Hepatic stellate cell (primary cell): ENCODE measurements around the gene ATP1B1.
"Not testable (repeated sequence)": the region's sequence is repeated elsewhere in the genome, so short reads cannot be mapped to it uniquely, and the experiment has no call there.

Experiments used
- DNase-seq: peaks from one replicate; pipeline ENCODE4 v3.0.0; 2011; ENCODE audit warnings: low spot score

The ATP1B1 gene

GRCh38 chr1:169142129-169142528 is 35.6 kb downstream of the ATP1B1 start:
- no peak for DNase-seq

GRCh38 chr1:169143346-169143745 is 36.9 kb downstream of the ATP1B1 start:
- DNase-seq, result no peak

- DNase-seq, result no peak
Observed at GRCh38 chr1:169143984-169144383, 37.5 kb downstream of the ATP1B1 start.

DNA sequence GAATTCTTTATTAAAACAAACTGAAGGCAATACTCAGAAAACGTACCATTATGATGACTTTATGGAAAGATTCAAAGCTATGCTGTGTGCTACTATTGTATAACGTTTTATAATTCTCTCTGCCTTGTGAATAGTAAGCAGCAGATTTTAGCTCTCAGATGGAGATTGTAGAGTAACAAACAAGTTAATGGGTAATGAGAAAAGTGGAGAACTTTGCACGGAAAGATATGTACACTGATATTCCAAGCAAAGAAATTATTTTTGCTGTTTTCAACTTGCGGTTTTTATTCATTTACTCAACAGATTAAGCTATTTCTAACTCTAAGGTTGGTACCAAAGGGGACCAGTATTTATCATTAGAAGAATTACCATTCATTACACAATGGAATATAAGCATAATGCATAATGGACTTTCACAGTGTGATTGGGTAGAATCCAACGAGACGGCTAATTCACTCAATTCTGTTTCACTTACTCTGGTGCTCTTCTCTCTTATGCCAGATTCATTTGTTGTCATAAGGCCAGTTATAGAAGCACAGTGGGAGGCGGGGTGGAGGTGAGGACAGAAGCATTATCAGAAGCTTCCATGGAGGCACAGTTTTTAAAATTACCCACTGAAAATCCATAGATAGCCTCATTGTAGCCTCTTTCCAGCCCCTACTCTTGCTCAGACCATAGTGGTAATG is 38.6 kb downstream of the ATP1B1 start:
- DNase-seq, result no peak

- no peak for DNase-seq
Observed at GRCh38 chr1:169146576-169147214, 40.2 kb downstream of the ATP1B1 start.

GRCh38 chr1:169148472-169149252 is 42.2 kb downstream of the ATP1B1 start:
- DNase-seq, result no peak

DNA sequence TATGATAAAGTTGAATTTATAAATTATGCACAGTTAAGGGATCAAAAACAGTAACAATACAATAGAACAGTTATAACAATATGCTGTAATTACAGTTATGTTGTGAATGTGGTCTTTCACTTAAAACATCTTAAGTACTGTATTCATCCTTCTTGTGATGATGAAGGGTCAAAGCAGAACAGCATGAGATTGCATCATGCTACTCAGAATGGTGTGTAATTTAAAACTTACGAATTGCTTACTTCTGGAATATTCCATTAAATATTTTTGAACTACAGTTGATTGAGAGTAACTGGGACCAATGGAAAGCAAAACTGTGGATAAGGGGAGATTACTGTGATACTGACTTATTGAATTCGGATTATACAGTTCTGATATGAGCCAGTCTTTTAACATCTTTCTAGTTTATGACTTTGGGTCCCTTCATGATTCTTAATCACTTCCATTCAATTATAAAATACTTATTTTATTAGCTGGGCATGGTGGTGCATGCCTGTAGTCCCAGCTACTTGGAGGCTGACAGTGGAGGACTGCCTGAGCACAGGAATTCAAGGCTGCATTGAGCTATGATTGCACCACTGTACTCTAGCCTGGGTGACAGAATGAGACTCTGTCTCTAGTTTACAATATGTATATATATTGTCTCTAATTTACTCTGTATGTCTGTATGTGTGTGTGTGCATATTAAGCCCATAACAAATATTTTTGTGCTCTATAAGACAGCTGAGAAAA is 43.2 kb downstream of the ATP1B1 start:
- DNase-seq, result no peak

DNA sequence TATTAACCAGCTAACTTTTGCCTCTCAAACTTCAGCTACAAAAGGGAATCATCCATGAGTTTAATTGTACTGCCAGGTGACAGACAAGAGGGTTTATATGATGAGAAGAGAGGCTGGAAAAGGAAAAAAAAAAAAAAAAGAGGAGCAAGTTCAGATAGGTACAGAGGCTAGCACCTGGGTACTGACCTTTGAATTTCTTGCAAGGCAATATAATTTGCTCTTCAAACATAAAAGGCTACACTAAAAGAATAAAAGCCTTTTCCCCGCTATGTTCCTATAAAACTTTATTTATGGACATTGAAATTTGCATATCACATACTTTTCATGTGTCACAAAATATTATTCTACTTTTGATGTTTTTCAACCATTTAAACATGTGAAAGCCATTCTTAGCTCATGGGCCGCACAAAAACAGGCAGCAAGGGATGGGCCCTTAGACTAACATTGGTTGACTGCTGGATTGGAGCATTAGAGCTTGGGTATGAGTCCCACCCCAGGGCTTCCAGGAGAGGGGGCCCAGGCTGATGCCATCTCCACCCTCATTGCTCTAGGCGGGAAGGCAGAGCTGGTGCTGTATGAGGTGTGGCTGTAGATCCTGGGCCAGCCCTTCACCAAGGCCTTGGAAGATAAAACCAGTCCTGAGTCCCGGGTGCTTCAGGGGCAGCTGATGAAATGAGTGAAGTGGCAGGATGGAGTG is 44.3 kb downstream of the ATP1B1 start:
- no peak for DNase-seq

DNA sequence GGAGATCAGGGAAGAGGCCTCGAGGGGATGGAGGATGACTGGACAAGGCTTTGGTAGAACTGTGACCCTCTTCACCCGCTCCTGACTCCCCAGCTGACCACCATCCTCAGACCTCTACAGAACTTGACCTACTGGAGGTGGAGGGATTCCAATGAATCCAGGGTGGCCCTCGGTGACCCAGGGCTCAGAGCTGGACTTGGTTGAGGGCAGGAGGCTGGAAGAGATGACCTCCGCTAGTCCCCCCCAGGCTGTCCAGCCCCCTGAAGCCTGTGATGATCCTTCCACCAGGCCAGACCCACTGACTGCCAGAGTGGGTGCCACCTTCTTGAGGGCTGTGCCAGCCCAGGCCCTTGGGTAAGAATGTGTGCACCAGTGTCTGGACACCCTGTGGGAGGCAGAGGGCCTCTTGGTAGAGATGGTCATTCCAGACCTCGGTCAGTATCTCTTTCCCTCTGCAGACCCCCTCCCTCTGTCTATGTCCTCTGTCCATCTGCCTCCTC is 44.9 kb downstream of the ATP1B1 start:
- no peak for DNase-seq

GRCh38 chr1:169155675-169156074 is 49.2 kb downstream of the ATP1B1 start:
- DNase-seq, result no peak

DNA sequence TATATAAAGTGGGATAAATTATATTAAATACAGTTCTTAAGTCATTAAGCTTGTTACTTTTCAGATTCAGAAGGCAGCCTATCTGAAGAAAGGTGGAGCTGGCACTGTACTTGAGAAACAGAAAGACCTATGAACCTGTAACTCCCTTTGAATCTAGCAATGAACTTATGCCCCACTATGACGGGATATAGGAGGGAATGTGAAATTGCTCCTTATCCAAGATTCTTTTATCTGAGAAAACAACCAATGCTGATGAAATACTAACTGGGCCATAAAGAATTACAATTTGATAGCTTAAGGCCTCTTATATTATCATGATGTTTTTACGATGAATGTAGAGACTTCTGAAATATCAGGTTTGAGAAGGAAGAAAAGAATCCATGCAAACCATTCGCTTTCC is 50.1 kb downstream of the ATP1B1 start:
- no peak for DNase-seq

DNA sequence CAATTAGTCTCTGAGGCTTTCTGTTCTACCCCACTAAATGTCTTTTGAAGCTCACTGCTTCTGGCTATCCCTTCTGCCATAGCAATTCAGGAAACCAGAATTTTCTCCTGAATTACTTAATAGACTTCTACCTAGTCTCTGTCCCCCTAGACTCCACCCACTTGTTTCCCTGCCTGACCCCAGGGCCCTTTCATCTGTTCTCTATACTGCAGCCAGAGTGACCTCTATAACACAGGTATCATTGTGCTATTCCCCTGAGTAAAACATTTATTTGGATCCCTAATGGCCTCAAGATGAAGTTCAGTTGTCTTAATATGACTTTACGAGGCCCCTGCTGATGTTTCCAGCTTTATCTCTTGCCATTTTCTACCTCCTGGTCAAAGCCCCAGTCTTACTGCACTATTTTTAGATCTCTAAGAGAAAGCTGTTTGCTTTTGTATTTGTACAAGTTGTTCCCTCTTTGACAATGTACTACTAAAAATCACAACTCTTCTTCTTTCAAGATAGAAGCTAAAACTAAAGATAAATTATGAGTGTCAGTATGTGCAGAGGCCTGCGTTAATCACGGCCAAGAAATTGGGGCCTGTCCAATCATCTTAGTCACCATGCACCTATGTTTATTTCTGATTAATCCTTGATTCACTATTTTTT is 54.5 kb downstream of the ATP1B1 start:
- DNase-seq, result no peak

DNA sequence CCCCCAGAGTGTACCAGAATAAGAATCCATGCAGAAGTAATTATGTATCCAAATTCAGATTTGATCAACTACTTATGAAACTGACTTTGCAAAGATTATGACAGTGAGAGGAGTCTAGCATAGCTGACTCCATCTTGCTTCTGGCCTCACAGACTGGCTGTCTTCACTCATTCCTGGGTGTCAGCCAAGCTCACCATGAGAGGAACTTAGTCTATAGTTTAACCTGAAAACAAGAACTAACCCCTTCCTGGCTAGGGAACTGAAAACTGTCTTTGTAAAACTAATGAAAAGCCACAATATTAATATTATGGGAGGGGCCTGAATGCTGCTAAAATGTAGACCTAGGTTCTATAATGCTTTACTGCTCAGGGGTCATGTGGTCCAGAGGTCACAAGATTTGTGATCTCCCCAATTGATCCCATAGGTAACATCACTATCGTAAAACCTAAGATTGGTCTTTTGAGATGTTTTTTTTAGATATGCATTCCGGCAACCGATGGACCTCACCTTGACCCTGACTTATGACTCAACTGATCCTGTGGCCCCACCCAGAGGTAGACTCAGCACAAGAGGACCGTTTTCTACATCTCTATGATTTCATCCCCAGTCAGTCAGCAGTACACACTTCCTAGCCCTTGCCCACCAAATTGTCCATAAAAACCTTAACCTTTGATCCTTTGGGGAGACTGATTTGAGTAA is 55.2 kb downstream of the ATP1B1 start:
- DNase-seq, result no peak

DNA sequence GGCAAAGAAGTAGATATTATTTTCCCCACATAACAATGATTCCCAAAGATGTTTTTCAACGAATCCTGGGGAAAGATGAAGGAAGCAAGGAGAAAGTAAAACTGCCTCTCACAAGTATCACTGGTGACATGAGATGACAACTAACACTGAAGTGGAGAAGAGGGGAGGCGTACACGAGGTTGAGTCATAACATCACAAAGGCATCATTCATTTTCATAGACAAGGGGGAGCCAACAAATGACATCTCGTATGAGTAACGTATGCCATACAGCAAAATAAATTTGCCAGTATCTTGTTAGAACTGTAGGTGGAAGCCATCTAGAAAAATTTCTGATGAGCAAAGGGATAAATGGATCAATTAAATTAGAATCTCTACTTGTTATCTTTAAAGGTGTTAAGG is 56.6 kb downstream of the ATP1B1 start:
- no peak for DNase-seq

- DNase-seq, result no peak
Observed at GRCh38 chr1:169175461-169175860, 69.0 kb downstream of the ATP1B1 start.

DNA sequence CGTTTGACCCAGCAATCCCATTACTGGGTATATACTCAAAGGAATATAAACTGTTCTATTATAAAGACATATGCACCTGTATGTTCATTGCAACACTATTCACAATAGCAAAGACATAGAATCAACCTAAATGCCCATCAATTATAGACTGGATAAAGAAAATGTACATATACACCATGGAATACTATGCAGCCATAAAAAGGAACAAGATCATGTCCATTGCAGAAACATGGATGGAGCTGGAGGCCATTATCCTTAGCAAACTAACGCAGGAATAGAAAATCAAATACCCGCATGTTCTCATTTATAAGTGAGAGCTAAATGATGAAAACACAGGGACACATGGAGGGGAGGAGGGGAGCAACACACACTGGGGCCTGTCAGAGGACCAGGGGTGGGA is 72.9 kb downstream of the ATP1B1 start:
- not testable (repeated sequence) for DNase-seq

DNA sequence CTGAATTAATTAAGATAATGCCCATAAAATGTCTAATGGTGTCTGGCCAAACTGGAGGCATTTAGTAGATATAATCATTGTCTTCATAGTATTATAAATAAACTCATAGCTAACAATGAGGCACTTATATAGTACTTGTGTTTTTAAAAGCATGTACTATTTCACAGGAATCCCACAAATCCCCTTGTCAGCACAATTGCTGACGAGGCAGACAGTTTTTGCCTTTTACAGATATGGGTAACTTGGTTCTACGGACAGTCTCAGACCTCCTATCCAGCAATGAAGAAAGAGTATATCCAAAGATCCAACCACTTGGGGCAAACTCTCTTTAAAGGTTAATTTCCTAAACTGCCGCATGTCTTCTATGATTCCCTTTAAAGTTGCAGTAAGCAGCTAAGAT is 73.7 kb downstream of the ATP1B1 start:
- no peak for DNase-seq
